HepG2 (cell line): ENCODE measurements around the gene C14orf132. TPM values are rescaled to one million over a fixed set of nuclear protein-coding genes. Genes with fewer than 3 reads are reported as not detected.
A peak's percentile ranks its signal among the peaks of the same experiment; 100 is the strongest.

Source experiments
- CEBPB ChIP-seq: IDR thresholded peaks from 2 replicates; pipeline ENCODE4 v1.6.1; 2011; ENCODE audit warnings: low read depth, low read length, improper control_type of control experiment, borderline replicate concordance
- CENPX ChIP-seq: sonication (generic); formaldehyde crosslinking; IDR thresholded peaks from 2 replicates; pipeline ENCODE4 v1.9.0; 2021; ENCODE audit warnings: mild to moderate bottlenecking, missing genetic modification reagents, moderate library complexity
- DPF2 ChIP-seq: sonication (generic); formaldehyde crosslinking; IDR thresholded peaks from 2 replicates; pipeline ENCODE4 v1.4.0; 2020; ENCODE audit warnings: mild to moderate bottlenecking, low read depth, missing genetic modification reagents, borderline replicate concordance
- FOXK1 ChIP-seq: sonication (generic); formaldehyde crosslinking; IDR thresholded peaks from 2 replicates; pipeline ENCODE4 v1.4.0; 2020; ENCODE audit warnings: low read depth, missing genetic modification reagents, borderline replicate concordance
- HINFP ChIP-seq: sonication (generic); formaldehyde crosslinking; IDR thresholded peaks from 2 replicates; pipeline ENCODE4 v1.4.0; 2020; ENCODE audit warnings: low read depth, mild to moderate bottlenecking, missing genetic modification reagents
- HMG20A ChIP-seq: IDR thresholded peaks from 2 replicates; pipeline ENCODE4 v1.6.1; 2016; ENCODE audit warnings: borderline replicate concordance
- HOXD1 ChIP-seq: sonication (generic); formaldehyde crosslinking; IDR thresholded peaks from 2 replicates; pipeline ENCODE4 v1.5.0; 2020; ENCODE audit warnings: missing genetic modification reagents
- IKZF4 ChIP-seq: sonication (generic); formaldehyde crosslinking; IDR thresholded peaks from 2 replicates; pipeline ENCODE4 v1.5.1; 2020; ENCODE audit warnings: borderline replicate concordance, mild to moderate bottlenecking, low read depth, missing genetic modification reagents; ENCODE audit errors: not compliant biosample characterization
- JUN ChIP-seq: sonication (generic); formaldehyde crosslinking; IDR thresholded peaks from 2 replicates; pipeline ENCODE4 v1.4.0; 2020; ENCODE audit warnings: mild to moderate bottlenecking, missing genetic modification reagents
- ONECUT2 ChIP-seq: sonication (generic); formaldehyde crosslinking; IDR thresholded peaks from 2 replicates; pipeline ENCODE4 v1.4.0; 2020; ENCODE audit warnings: missing genetic modification reagents
- PAWR ChIP-seq: sonication (generic); formaldehyde crosslinking; IDR thresholded peaks from 2 replicates; pipeline ENCODE4 v1.4.0; 2020; ENCODE audit warnings: missing genetic modification reagents, mild to moderate bottlenecking, borderline replicate concordance
- POLR2G ChIP-seq: fragments of 200-400 bp; formaldehyde crosslinking; IDR thresholded peaks from 2 replicates; pipeline ENCODE4 v1.6.1; 2018; ENCODE audit warnings: mild to moderate bottlenecking, low read depth, low read length, moderate library complexity
- TRIM24 ChIP-seq: sonication (generic); formaldehyde crosslinking; IDR thresholded peaks from 2 replicates; pipeline ENCODE4 v1.8.0; 2022; ENCODE audit warnings: mild to moderate bottlenecking, missing genetic modification reagents
- ZNF235 ChIP-seq: sonication (generic); formaldehyde crosslinking; IDR thresholded peaks from 2 replicates; pipeline ENCODE4 v1.8.1; 2023; ENCODE audit warnings: mild to moderate bottlenecking, missing genetic modification reagents, borderline replicate concordance
- ZNF331 ChIP-seq: sonication (generic); formaldehyde crosslinking; IDR thresholded peaks from 2 replicates; pipeline ENCODE4 v1.4.0; 2020; ENCODE audit warnings: missing genetic modification reagents
- ZNF382 ChIP-seq: sonication (generic); formaldehyde crosslinking; IDR thresholded peaks from 2 replicates; pipeline ENCODE4 v1.5.0; 2020; ENCODE audit warnings: missing genetic modification reagents, mild to moderate bottlenecking, borderline replicate concordance
- ZNF496 ChIP-seq: sonication (generic); formaldehyde crosslinking; IDR thresholded peaks from 2 replicates; pipeline ENCODE4 v1.8.1; 2023; ENCODE audit warnings: mild to moderate bottlenecking, moderate library complexity, missing genetic modification reagents; ENCODE audit not compliant: insufficient replicate concordance
- ZNF672 ChIP-seq: sonication (generic); formaldehyde crosslinking; IDR thresholded peaks from 2 replicates; pipeline ENCODE4 v1.8.1; 2022; ENCODE audit warnings: missing genetic modification reagents
- polyA plus RNA-seq, 8 experiments: library from polyadenylated mRNA; depleted of rRNA in 3 of 8; stranded (reverse) in 7 of 8; unstranded in 1 of 8; fragments of >200 nt; fragmentation: Illumina TruSeq in 4 of 8; extraction: Trizol in 4 of 8; gene quantifications; 2 replicates each; pipeline versions ENCODE4 v1.2.1 to v1.2.3, GENCODE V29; 2011 to 2016; ENCODE audit warnings: low read depth in 4 of 8, missing spikeins in 1 of 8, mixed read lengths in 1 of 8; ENCODE audit not compliant: insufficient read depth in 1 of 8
- total RNA-seq, 5 experiments: library from RNA; depleted of rRNA; stranded (reverse); fragments of >200 nt; fragmentation: Illumina TruSeq; extraction: Trizol; gene quantifications; 2 replicates each; pipeline ENCODE4 v1.2.3, GENCODE V29; 2016; ENCODE audit warnings: low read depth in 1 of 5
- TF ChIP-seq, protein P1 (sequence below): IDR thresholded peaks from 2 replicates; pipeline ENCODE4 v1.4.0; 2020; ENCODE audit warnings: mild to moderate bottlenecking, missing genetic modification reagents
- TF ChIP-seq, protein P2 (sequence below): sonication (generic); formaldehyde crosslinking; IDR thresholded peaks from 2 replicates; pipeline ENCODE4 v1.4.0; 2020; ENCODE audit warnings: missing genetic modification reagents
- TF ChIP-seq, protein P3 (sequence below): sonication (generic); formaldehyde crosslinking; IDR thresholded peaks from 2 replicates; pipeline ENCODE4 v1.5.0; 2020; ENCODE audit warnings: missing genetic modification reagents, mild to moderate bottlenecking, borderline replicate concordance
- TF ChIP-seq, protein P4 (sequence below): sonication (generic); formaldehyde crosslinking; IDR thresholded peaks from 2 replicates; pipeline ENCODE4 v1.8.1; 2022; ENCODE audit warnings: mild to moderate bottlenecking, missing genetic modification reagents

C14orf132 gene
- total and polyA plus RNA-seq, 2 of the 13 experiments (the other 11 are each of a cell fraction or from before 2014, with no cell fraction given): 0.13 to 0.15 TPM

- TF ChIP-seq IKZF4 (CRISPR knock-in tag): no peak
- 0 out of 2 replicates have a peak, but pooled peaks have one; percentile 21 for TF ChIP-seq ONECUT2
- no peak for TF ChIP-seq ZNF235
- TF ChIP-seq ZNF382: no peak
- no peak for TF ChIP-seq DPF2 (CRISPR knock-in tag)
- TF ChIP-seq, protein P1, sequence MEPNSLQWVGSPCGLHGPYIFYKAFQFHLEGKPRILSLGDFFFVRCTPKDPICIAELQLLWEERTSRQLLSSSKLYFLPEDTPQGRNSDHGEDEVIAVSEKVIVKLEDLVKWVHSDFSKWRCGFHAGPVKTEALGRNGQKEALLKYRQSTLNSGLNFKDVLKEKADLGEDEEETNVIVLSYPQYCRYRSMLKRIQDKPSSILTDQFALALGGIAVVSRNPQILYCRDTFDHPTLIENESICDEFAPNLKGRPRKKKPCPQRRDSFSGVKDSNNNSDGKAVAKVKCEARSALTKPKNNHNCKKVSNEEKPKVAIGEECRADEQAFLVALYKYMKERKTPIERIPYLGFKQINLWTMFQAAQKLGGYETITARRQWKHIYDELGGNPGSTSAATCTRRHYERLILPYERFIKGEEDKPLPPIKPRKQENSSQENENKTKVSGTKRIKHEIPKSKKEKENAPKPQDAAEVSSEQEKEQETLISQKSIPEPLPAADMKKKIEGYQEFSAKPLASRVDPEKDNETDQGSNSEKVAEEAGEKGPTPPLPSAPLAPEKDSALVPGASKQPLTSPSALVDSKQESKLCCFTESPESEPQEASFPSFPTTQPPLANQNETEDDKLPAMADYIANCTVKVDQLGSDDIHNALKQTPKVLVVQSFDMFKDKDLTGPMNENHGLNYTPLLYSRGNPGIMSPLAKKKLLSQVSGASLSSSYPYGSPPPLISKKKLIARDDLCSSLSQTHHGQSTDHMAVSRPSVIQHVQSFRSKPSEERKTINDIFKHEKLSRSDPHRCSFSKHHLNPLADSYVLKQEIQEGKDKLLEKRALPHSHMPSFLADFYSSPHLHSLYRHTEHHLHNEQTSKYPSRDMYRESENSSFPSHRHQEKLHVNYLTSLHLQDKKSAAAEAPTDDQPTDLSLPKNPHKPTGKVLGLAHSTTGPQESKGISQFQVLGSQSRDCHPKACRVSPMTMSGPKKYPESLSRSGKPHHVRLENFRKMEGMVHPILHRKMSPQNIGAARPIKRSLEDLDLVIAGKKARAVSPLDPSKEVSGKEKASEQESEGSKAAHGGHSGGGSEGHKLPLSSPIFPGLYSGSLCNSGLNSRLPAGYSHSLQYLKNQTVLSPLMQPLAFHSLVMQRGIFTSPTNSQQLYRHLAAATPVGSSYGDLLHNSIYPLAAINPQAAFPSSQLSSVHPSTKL: peak; percentile 58; the same call in 1 of the 2 replicates
- TF ChIP-seq, protein P2, sequence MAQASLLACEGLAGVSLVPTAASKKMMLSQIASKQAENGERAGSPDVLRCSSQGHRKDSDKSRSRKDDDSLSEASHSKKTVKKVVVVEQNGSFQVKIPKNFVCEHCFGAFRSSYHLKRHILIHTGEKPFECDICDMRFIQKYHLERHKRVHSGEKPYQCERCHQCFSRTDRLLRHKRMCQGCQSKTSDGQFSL: no peak
- no peak for TF ChIP-seq POLR2G
- no peak for TF ChIP-seq ZNF672
- no peak for TF ChIP-seq CENPX
- TF ChIP-seq TRIM24 (CRISPR knock-in tag): no peak
- TF ChIP-seq FOXK1 (CRISPR knock-in tag): no peak
- TF ChIP-seq CEBPB: peak; percentile 89
- no peak for TF ChIP-seq ZNF496 (CRISPR knock-in tag)
- no peak for TF ChIP-seq HOXD1 (CRISPR knock-in tag)
- no peak for TF ChIP-seq PAWR (CRISPR knock-in tag)
- TF ChIP-seq, protein P3, sequence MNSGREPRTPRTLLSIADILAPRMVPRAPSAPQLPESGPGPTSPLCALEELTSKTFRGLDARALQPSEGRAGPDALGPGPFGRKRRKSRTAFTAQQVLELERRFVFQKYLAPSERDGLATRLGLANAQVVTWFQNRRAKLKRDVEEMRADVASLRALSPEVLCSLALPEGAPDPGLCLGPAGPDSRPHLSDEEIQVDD: no peak
- peak; percentile 38; the same call in 1 of the 2 replicates for TF ChIP-seq ZNF331 (CRISPR knock-in tag)
- TF ChIP-seq, protein P4, sequence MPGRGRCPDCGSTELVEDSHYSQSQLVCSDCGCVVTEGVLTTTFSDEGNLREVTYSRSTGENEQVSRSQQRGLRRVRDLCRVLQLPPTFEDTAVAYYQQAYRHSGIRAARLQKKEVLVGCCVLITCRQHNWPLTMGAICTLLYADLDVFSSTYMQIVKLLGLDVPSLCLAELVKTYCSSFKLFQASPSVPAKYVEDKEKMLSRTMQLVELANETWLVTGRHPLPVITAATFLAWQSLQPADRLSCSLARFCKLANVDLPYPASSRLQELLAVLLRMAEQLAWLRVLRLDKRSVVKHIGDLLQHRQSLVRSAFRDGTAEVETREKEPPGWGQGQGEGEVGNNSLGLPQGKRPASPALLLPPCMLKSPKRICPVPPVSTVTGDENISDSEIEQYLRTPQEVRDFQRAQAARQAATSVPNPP (CRISPR knock-in tag): no peak
- 0 out of 2 replicates have a peak, but pooled peaks have one; percentile 25 for TF ChIP-seq HMG20A
- TF ChIP-seq JUN (CRISPR knock-in tag): no peak
- no peak for TF ChIP-seq HINFP (CRISPR knock-in tag)
Measured at GRCh38 chr14:96095581-96096476, 56.7 kb downstream of the C14orf132 start (continued).
